Bronchial epithelial cell (primary cell): ENCODE measurements around the gene DCDC1. TPM values are rescaled to one million over a fixed set of nuclear protein-coding genes. Genes with fewer than 3 reads are reported as not detected.

Experiments used
- DNase-seq: peaks from one replicate; pipeline ENCODE4 v3.0.0-alpha.2; 2010; ENCODE audit warnings: low read depth
- FAIRE-seq: peaks from 2 replicates; lab custom pipeline; 2011; peaks lifted over from hg19 to GRCh38; lab: Jason Lieb, UNC
- H3K27me3 ChIP-seq: 2 replicates; pipeline ENCODE4 v1.5.1; 2011; ENCODE audit warnings: low read length; ENCODE audit not compliant: control insufficient read depth, insufficient read depth
- H3K36me3 ChIP-seq: 2 replicates; pipeline ENCODE4 v1.5.1; 2011; ENCODE audit warnings: low read length; ENCODE audit not compliant: control insufficient read depth, insufficient read depth
- H3K4me3 ChIP-seq: 2 replicates; pipeline ENCODE4 v1.5.1; 2011; ENCODE audit warnings: mild to moderate bottlenecking, low read depth, low read length, control low read depth
- total RNA-seq: library from RNA; depleted of rRNA; stranded (reverse); fragments of >200 nt; gene quantifications from 2 replicates; pipeline ENCODE4 v1.2.1, GENCODE V29; 2014
- TF ChIP-seq, protein P1 (sequence below): IDR thresholded peaks from 2 replicates; pipeline ENCODE4 v1.5.1; 2011; ENCODE audit warnings: mild to moderate bottlenecking, moderate library complexity, low read length, control low read depth, inconsistent platforms; ENCODE audit not compliant: insufficient read depth, severe bottlenecking

Gene DCDC1
- total RNA-seq, 1 donor from 2014 or later: not detected

GRCh38 chr11:31240340-31240904, 129.1 kb downstream of the DCDC1 start:
- Histone ChIP-seq H3K27me3 (no peaks in the 10 kb centered on the region), H3K36me3 (no peaks in the 10 kb centered on the region), H3K4me3 (no peak overlapping the region)
- FAIRE-seq: peak; percentile 28
- DNase-seq: peak; percentile 58
- TF ChIP-seq, protein P1, sequence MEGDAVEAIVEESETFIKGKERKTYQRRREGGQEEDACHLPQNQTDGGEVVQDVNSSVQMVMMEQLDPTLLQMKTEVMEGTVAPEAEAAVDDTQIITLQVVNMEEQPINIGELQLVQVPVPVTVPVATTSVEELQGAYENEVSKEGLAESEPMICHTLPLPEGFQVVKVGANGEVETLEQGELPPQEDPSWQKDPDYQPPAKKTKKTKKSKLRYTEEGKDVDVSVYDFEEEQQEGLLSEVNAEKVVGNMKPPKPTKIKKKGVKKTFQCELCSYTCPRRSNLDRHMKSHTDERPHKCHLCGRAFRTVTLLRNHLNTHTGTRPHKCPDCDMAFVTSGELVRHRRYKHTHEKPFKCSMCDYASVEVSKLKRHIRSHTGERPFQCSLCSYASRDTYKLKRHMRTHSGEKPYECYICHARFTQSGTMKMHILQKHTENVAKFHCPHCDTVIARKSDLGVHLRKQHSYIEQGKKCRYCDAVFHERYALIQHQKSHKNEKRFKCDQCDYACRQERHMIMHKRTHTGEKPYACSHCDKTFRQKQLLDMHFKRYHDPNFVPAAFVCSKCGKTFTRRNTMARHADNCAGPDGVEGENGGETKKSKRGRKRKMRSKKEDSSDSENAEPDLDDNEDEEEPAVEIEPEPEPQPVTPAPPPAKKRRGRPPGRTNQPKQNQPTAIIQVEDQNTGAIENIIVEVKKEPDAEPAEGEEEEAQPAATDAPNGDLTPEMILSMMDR: peak; percentile 59

DNA sequence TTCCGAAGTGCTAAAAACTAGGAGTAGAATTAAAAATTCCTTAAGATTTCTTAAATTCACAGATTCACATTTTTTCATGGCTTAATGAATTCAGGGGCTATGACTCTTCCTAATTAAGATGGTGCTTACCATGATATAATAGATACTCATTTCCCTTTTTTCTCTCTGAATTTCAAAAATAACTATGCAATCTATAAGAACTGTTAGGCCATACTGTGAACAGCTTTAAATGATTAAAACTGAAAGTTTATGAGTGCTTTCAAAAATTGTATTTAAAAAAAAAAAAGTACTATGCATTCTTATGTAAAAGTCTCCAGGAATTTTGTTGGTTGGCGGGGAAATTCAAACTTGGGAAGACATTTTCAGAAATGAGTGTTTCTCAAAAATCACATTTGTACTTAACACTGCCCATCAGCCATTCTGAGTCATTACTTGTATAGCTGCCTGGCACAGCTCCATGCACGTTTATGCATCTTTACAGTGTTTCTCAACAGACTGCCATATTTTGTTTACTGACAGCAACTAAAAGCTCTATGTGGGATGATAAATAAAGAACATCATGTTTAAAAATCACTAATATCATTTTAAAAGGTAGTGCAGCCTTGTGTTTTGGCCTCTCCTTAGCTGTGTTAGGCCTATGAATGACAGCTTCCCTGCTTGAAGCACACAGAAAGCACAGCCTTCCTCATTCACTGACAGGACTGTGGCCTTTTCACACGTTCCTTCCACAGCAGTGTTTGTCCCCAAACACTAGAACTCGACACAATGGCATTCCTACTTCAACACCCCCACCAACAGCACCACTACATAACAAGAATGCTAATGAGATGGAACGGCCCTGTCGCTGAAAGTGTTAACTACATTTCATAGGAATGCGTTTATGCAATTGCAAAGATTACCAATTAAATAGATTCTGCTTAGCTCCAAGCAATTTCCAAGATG, 131.4 kb downstream of the DCDC1 start:
- DNase-seq: peak; percentile 55
- TF ChIP-seq, protein P1: no peak
- H3K4me3 ChIP-seq: no peak overlapping the region
- no peaks in the 10 kb centered on the region for H3K27me3 ChIP-seq
- FAIRE-seq: no peak
- no peaks in the 10 kb centered on the region for H3K36me3 ChIP-seq

DNA sequence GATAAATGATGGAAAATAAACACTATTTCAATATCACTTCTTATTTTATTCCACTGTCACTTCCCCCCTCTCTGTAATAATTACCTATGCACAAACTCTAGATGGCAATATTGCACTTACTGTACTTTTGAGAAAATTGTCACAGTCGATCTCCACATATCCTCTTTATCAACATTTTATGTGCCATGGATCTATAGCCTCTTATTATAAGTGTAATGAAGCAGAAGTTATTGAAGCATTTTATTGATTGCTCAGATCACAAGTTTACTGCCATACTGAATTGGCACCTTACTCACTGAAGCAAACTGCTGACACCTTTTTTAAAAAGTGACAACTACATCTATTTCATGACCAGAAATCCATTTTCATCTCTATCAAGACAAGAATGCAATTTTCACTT, 133.4 kb downstream of the DCDC1 start:
- no peaks in the 10 kb centered on the region for H3K27me3 ChIP-seq
- FAIRE-seq (no peak), DNase-seq (peak; percentile 27)
- H3K4me3 ChIP-seq: no peak overlapping the region
- H3K36me3 ChIP-seq: no peaks in the 10 kb centered on the region
- TF ChIP-seq, protein P1: peak; percentile 21

DNA sequence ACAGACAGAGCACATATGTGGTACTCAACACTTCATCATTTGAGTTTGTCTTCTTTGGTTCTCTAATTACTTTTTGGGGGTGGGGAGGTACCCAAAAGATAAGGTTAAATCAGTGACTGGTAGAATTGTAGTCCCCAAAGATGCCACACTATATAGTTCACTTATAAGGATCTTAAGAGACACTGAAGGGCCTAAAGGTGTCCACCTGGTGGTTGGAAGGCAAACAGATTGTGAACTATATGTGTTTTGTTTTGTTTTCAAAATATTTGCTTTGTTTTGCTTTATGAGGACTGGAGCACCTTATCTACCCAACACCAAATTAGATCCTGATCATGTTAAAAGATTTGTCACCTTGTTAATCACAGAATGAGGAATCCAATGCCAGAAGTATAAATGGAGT, 136.1 kb downstream of the DCDC1 start:
- no peak for FAIRE-seq
- H3K36me3 ChIP-seq: no peaks in the 10 kb centered on the region
- peak; percentile 34 for DNase-seq
- H3K27me3 ChIP-seq: no peaks in the 10 kb centered on the region
- no peak overlapping the region for H3K4me3 ChIP-seq
- TF ChIP-seq, protein P1: peak; percentile 50

- TF ChIP-seq, protein P1: no peak
- Histone ChIP-seq H3K36me3 (no peaks in the 10 kb centered on the region), H3K4me3 (no peak overlapping the region), H3K27me3 (no peaks in the 10 kb centered on the region)
- DNase-seq: no peak
- FAIRE-seq: no peak
Observed at GRCh38 chr11:31231601-31232000, 137.9 kb downstream of the DCDC1 start.
